NCI-H2227 (cell line): Measurements from ENCODE around the gene PRPF19.

Experiments used
- DNase-seq: peaks from one replicate; lab custom pipeline; 2025; ENCODE audit not compliant: unreplicated experiment; lab: John Stamatoyannopoulos, UW

The PRPF19 gene

DNA sequence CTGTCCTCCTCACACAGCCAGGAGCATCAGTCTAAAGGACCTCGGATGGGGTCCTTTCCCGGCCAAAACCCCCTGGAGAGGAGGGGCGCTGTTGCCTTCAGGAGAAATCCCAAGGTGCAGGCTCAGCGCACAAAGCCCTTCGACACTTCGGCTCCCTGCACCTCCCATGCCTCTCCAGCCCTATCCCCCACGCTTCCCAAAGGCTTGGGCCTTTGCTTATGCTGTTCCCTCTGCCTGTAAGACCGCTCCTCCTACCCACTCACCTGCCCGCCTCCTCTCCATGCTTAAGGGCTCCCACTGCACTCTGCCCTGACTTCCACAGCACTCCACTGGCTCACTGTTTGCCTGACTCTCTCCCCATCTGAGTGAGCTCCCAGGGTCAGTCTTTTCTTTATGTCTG, 32.1 kb upstream of the PRPF19 start:
- peak; percentile 13 for DNase-seq

DNA sequence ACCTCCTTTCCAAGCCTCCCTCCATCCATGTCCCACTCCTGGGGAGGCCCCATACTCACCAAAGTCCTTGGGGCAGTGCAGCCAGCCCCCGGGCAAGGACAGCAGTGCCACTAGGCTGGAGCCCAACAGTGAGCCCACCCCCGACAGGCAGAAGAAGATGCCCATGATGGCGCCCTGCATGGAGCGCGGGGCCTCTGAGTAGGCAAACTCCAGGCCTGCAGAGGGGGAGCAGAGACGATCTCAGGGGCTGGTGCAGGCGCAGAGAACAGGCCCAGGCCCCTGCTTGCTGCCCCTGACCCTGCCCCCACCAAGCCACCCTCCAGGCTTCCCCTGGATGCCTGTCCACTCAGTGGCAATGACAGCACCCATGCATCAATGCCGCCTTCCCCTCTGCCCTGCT, 31.4 kb upstream of the PRPF19 start:
- DNase-seq, result no peak

DNA sequence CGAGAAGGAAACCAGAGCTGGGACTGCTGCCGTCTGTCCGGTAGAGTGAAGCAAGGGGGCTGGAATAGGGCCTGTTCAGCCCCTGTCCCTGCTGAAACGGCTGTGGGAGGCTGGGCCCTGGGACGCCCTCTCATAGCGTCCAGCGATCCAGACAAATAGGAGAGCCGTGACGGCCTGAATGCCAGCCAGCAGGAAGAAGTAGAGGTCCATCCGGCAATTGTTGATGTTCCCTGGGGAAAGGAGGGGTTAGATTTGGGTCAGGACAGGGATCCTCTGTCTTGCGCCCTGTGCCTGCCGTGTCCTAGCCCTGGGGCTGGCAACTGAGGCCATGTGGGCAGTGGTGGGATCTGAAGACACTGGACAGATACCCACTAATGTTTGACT, 30.8 kb upstream of the PRPF19 start:
- no peak for DNase-seq

- no peak for DNase-seq
Measured at GRCh38 chr11:60936467-60937143, 30.2 kb upstream of the PRPF19 start.

DNA sequence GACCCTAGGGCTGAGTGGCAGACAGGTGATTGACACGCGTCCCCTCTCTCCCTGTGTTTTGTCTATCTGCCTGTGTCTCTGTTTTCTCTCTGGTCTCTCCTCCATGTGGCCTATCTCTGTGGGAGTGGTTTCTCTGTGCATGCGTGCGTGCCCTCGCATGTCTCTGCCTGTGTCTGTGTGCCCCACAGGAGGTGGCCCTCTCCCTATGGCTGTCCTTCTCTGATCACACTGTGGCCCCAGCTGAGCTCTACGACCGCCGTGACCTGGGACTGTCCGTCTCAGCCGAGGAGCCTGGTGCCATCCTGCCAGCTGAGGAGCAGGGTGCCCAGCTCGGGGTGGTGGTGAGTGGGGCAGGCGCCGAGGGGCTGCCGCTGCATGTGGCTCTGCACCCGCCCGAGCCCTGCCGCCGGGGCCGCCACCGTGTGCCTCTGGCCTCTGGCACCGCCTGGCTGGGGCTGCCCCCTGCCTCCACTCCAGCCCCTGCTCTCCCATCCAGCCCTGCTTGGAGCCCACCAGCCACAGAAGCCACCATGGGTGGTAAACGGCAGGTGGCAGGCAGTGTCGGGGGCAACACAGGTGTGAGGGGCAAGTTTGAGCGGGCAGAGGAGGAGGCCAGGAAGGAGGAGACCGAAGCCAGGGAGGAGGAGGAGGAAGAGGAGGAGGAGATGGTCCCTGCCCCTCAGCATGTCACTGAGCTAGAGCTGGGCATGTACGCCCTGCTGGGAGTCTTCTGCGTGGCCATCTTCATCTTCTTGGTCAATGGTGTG, 29.5 kb upstream of the PRPF19 start:
- DNase-seq, result no peak

DNA sequence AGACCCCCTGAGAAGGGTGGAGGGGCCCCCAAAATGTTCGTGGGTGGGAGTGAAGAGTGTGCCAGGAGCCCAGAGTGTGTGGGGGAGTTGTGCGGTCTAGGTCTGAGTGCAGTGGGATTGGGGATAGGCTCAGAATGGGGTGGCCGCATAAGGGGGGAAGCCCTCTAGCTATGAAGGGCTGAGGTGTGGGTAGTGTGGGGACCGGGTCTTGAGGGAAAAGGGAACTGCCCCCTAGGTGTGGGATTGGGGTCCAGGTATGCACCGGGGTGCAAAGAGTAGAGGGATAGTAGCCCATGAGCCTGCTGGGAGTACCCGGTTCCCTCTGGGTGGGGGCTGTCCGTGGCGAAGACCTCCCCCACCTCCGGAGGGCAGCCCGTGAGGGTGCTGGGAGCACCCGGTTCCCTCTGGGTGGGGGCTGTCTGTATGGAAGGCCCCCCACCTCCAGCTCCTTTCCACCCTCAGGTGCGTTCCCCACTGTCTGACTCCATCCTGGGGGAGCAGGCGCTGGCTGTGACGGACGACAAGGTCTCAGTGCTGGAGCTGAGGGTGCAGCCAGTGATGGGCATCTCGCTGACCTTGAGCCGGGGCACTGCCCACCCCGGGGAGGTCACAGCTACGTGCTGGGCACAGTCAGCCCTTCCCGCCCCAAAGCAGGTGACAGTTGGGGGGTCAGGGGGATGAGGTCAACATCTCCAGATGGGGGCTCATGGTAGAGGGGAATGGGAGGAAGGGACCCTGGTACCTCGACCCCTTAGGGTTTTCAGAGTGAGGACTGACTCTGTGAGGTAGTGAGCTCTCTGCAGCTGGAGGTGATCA, 28.6 kb upstream of the PRPF19 start:
- no peak for DNase-seq

GRCh38 chr11:60934124-60934789, 27.9 kb upstream of the PRPF19 start:
- DNase-seq, result no peak

- no peak for DNase-seq
Measured at GRCh38 chr11:60933416-60934123, 27.2 kb upstream of the PRPF19 start.

DNA sequence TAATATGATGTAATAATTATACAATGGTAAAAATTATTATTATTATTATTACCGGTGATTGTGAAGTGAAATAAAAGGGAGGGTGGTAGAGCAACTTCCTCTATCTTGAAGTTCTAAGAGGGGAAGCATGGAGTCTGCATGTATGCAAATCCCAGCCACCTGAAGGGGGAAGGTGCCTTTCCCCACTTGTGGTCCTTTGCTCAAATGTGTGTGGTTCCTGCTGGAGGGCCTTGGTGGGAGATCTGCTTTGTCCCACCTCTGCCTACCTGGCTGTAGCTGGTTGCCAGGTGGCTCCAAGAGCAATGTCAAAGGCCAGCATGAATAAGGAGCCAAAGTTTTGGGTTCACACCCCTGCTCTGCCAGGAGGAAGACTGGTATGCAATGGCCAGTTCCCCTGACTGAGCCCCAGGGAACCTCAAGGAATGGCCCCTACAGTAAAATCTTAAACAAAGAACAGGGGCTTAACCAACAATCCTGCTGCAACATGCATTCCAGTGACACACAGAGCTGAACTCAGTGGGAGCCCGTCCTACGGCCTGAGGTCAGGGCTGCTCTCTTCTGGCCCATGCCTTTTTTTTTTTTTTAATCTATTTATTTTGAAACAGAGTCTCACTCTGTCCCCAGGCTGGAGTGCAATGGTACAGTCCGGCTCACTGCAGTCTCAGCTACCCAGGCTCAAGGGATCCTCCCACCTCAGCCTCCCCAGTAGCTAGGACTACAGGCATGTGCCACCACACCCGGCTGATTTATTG, 26.4 kb upstream of the PRPF19 start:
- DNase-seq, result no peak

- no peak for DNase-seq
Measured at GRCh38 chr11:60931917-60932316, 25.5 kb upstream of the PRPF19 start.

DNA sequence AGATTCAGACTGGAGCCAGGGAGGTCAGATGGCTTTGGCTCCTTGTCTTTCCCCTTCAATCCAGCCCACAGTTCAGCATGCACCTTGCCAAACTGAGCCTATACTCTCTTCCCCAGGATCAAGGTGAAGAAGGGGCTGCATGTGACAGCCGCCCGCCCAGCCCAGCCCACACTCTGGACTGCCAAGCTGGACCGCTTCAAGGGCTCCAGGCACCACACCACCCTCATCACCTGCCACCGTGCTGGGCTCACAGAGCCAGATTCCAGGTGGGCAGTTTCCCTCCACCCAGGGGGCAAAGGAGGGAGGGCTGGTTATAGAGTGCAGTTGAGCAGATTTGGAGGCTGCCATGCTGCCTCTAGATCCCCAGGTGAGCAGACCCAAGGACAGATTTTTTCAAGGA, 24.0 kb upstream of the PRPF19 start:
- no peak for DNase-seq

GRCh38 chr11:60929764-60930163, 23.4 kb upstream of the PRPF19 start:
- DNase-seq, result no peak

- no peak for DNase-seq
Measured at GRCh38 chr11:60928563-60929001, 22.2 kb upstream of the PRPF19 start.

- no peak for DNase-seq
Measured at GRCh38 chr11:60927600-60927999, 21.2 kb upstream of the PRPF19 start.

GRCh38 chr11:60927061-60927592, 20.7 kb upstream of the PRPF19 start:
- no peak for DNase-seq

- peak; percentile 36 for DNase-seq
Measured at GRCh38 chr11:60926500-60926899, 20.1 kb upstream of the PRPF19 start.

DNA sequence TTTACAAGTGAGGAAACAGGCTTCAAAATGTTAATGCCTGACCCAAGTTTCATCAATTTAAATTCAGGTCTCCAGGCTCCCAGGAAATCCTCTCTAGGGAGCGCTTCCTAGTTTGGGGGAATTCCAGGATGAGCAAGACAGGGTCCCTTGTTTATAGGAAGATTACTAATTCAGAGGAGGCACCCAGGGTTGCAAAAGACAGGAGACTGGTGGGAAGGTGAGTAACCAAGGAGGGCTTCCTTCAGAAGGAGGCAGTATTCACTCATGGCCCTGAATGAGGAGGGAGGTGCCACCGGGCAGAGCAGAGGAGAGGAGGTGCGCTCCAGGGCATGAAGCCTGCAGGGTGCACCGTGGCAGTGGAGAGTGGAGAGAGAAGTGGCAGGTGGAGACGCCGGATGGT, 19.5 kb upstream of the PRPF19 start:
- DNase-seq, result no peak

DNA sequence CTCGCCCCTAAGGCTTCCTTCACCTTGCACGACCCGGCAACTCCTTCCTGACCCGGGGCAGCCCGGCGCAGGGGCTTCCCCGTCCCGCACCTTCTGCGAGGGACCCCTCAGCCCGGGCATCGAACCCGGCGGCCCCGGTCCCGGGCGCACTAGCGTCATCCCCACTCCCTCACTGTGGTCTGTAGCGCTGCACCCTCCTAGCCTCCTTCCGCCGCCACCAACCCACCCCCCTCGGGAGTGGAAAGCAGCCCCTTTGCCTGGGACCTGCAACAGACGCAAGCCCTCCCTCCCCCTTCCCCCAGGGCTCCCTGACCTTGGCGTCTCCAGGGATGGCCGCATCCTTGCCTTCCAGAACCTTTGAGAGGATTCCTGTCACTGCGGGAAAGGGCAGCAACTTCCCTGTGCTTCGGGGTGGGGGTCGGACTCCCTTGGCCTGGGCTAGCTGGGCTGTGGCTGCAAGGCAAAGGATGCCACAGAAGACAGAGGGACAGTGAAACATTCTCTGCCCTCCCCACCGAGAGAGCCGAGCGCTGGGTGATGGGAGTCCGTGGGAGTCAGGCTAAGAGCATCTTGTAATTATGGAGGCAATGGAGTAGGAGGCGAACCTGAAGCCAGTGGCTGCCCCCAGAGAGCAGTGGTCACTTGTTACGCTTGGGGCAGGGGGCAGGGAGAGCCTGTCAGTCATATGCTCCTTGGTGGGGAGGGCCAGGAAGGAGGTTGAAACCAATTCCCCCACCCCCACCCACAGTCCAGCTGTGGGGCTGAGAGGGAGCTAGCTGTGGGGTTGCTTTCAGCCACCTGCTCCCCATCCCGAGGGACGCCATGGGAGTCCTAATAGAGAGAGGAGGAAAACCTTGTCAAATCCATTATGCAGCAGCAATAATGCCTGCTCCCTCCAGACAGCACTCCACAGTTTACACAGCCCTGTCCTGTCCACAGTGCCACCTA, 18.8 kb upstream of the PRPF19 start:
- peak; percentile 66 for DNase-seq
